Effector memory CD4-positive, alpha-beta T cell (primary cell): ENCODE data around the gene PLD4.

Experiments
- DNase-seq, 3 donors: peaks; one replicate each; pipeline ENCODE4 v3.0.0-alpha.2; 2020
- H3K27ac ChIP-seq: 2 replicates; pipeline ENCODE4 v1.7.0; 2013; ENCODE audit warnings: mild to moderate bottlenecking, low read length, moderate library complexity; ENCODE audit not compliant: insufficient read depth, poor library complexity, severe bottlenecking
- H3K27me3 ChIP-seq: replicated peaks from 2 replicates; pipeline ENCODE4 v1.7.0; 2013; ENCODE audit warnings: mild to moderate bottlenecking, low read length; ENCODE audit not compliant: insufficient read depth, control insufficient read depth, poor library complexity, severe bottlenecking
- H3K36me3 ChIP-seq: 2 replicates; pipeline ENCODE4 v1.7.0; 2013; ENCODE audit warnings: mild to moderate bottlenecking, low read length, moderate library complexity; ENCODE audit not compliant: control insufficient read depth, insufficient read depth
- H3K4me1 ChIP-seq: 2 replicates; pipeline ENCODE4 v1.7.0; 2013; ENCODE audit warnings: low read length, mild to moderate bottlenecking; ENCODE audit not compliant: control insufficient read depth, insufficient read depth, poor library complexity, severe bottlenecking
- H3K4me3 ChIP-seq: 2 replicates; pipeline ENCODE4 v1.7.0; 2013; ENCODE audit warnings: low read length, low read depth, mild to moderate bottlenecking; ENCODE audit not compliant: insufficient read depth, poor library complexity, severe bottlenecking
- H3K9me3 ChIP-seq: 2 replicates; pipeline ENCODE4 v1.7.0; 2013; ENCODE audit warnings: mild to moderate bottlenecking, low read length, moderate library complexity; ENCODE audit not compliant: control insufficient read depth

The PLD4 gene

GRCh38 chr14:104977008-104977680, 52.5 kb downstream of the PLD4 start:
- Histone ChIP-seq H3K27ac (no peak overlapping the region), H3K4me1 (peaks cover 13% of the 10 kb centered on the region), H3K4me3 (peak overlapping the region; percentile 44), H3K9me3 (no peaks in the 10 kb centered on the region), H3K36me3 (no peaks in the 10 kb centered on the region), H3K27me3 (peaks cover 18% of the 10 kb centered on the region)
- no peak for DNase-seq

DNA sequence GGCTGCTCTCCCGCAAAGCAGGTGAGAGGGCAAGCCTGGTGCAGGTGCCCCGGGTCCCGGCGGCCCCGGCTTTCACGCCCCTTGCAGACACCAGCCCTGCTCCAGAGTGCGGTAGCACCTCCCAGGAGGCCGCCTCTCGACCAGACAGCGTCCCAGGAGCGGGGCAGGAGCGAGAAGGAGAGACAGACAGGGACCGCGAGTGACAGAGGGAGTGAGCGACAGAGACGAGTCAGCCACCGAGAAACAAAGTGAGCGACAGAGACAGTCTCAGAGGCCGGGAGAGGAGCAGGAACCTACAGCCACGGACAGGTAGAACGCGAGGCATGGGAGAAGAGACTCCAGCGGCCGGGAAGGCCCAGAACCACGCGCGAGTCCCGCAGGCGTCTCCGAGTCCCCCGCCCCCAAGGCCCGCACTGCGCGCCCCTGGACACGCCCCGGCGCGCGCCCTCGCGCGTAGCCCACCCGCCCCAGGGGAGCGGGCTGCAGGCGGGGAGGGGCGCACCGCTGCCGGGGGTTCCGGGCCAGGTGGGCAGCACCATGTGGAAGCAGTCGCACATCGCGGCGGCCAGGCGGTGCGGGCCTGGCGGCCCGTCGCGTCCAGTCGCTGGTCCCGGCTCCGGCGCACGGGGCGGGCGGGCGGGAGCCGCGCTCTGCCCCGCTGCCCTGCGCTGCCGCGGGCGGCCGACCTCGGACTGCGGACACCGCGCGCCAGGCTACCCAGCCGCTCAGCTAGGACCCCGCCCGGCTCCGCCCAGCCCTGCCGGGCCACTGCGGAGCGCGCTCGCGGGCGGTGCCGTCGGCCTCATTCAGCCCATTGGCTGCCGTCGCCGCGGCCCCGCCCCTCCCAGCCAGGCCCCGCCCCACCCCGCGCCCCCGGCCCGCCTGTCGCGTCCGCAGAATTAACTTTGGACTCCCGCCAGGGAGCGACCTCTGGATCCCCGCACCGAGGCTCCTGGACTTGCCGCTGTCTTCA, 53.3 kb downstream of the PLD4 start, which contains the start of gene AHNAK2:
Gene AHNAK2, minus strand, starts transcription at position 694 of the 973 bp plus-strand sequence. Its CDS starts 137 bp downstream, at position 557.
- H3K4me1 ChIP-seq: peaks cover 13% of the 10 kb centered on the region
- peak; percentile 20 to 42 (median 33) for DNase-seq
- no peak within 1 kb of the TSS for H3K27ac ChIP-seq
- H3K36me3 ChIP-seq: no peaks in the 10 kb centered on the region
- peaks cover 18% of the 10 kb centered on the region for H3K27me3 ChIP-seq
- H3K4me3 ChIP-seq: peak within 1 kb of the TSS; percentile 44
- H3K9me3 ChIP-seq: no peaks in the 10 kb centered on the region

DNA sequence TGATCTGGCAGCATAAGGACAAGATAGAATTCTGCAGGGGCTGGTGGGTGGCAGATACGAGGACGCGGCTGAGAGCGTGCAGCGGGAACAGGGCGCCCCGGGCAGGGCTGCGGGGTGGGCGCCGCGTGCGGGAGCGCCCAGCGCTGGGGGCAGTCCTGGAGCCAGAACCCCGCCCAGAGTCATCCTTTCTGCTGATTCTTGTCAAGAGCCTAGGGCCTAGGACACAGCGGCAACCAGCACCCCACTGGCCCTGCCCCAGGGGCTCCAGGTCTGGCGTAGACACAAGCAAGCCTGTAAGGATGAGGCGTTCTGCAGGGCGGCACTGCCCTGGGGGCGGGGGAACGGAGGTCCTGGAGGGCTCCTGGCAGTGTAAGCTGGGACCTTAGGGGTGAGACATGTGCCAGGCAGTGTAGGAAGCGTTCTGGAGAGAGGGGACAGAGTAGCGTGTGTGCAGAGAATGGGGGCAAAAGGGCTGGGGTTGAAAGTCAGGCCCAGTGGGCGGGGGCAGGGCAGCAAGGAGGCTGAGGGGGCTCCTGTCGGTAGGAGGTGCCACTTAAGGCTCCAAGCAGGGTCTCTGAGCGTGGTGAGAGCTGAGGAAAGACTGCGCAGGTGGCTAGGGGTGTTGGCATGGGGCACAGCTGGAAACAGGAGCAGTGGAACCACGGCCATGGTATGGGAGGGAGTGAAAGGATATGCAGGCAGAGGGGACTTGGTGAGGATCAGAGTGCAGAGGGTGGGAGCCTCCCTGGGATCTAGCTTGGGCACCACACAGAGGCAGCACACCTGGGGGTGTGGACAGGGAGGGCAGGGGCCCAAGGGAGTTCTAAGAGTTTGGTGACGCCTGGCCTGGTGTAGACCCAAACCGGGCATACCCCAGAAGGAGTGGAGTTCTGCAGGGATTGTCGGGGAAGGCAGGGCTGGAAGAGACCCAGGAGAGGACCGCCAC, 54.3 kb downstream of the PLD4 start:
- Histone ChIP-seq H3K36me3 (no peaks in the 10 kb centered on the region), H3K9me3 (no peaks in the 10 kb centered on the region), H3K4me3 (no peak overlapping the region), H3K4me1 (peaks cover 13% of the 10 kb centered on the region), H3K27ac (no peak overlapping the region), H3K27me3 (peaks cover 18% of the 10 kb centered on the region)
- DNase-seq: no peak

GRCh38 chr14:104979758-104980610, 55.3 kb downstream of the PLD4 start:
- Histone ChIP-seq H3K27ac (no peak overlapping the region), H3K36me3 (no peaks in the 10 kb centered on the region), H3K27me3 (peaks cover 18% of the 10 kb centered on the region), H3K9me3 (no peaks in the 10 kb centered on the region), H3K4me3 (no peak overlapping the region), H3K4me1 (peaks cover 13% of the 10 kb centered on the region)
- no peak for DNase-seq

DNA sequence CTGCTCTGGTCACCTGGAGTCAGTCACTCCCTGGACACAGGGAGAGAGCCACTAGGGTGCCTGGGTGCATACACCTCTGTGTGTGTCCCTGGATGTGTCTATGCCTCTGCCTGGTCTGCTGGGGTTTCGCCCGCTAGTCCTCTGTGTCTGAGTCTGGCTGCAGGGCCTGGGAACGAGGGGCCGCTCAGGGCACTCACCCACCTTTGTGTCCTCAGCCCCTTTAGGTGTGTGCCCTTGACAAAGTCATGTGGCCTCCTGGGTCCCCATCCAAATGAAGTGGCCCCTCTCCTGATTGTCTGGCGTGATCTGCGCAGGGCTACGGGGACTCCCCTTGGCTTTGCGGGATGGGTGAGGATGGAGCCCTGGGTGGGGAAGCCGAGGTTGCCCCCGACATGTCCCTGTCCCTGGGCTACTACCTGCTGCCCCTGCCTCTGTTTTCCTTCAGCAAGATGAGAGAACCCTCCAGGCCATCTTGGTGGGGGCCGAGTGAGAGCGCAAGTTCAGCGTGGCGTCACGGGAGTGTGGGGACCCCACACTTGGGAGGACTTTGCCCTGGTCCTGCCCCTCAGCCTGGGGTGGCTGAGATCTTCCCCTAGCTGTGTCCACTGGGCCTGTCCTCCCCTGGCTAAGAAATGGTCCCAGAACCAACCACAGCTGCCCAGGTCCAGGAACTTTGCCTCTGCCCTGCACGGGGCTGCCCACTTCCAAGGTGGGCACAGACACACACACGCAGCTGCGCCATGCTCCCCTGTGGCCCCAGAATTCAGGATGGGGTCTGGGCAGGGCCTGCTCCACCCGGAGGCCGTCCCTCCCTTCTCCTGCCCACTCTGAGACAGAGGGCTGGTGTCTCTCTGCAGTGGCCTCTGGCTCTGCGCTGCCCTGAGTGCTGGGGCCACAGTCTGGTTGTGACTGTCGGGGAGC, 56.2 kb downstream of the PLD4 start:
- no peak overlapping the region for H3K27ac ChIP-seq
- no peak for DNase-seq
- H3K27me3 ChIP-seq: peaks cover 18% of the 10 kb centered on the region
- H3K4me3 ChIP-seq: no peak overlapping the region
- no peaks in the 10 kb centered on the region for H3K36me3 ChIP-seq
- no peaks in the 10 kb centered on the region for H3K9me3 ChIP-seq
- peaks cover 13% of the 10 kb centered on the region for H3K4me1 ChIP-seq

DNA sequence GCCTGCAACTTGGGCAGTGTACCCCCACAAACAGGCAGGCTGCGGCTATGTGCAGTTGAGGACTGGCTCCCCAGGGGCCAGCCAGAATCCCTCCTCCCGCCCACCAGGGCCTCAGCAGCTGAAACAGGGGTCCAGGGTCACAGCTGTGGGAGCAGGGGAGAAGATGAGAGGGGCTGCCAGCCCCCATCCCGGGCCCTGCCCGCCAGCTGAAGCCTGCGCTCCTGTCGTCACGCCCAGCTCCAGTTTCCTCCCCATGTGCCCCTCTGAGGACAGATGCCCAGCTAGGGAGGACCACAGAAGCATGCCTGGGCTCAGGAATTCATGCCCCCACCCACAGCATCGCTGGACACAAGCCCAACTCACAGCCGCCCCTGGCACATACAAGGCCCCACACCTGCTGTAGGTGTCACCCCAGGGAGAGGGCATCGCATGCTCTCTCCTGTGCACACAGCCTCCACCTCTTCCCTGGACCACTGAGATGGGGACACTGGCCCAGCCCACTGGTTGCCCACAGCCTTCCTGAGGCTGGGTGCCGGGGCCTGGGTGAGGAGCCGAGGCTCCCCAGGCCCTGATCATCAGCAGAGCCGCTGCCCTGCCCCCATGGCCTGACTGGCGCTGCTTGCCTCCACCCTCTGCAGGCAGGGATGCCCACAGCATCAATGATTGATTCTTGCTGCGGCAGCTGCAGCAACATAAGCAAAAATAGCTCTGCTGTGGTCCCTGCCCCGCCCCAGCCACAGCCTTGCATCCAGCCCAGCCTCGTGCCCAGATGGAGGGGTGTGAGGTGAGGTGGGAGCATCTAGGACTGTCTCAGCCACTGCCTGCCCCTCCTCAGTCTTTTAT, 57.2 kb downstream of the PLD4 start:
- peaks cover 19% of the 10 kb centered on the region for H3K4me1 ChIP-seq
- H3K27me3 ChIP-seq: peaks cover 11% of the 10 kb centered on the region
- no peaks in the 10 kb centered on the region for H3K36me3 ChIP-seq
- no peaks in the 10 kb centered on the region for H3K9me3 ChIP-seq
- H3K4me3 ChIP-seq: no peak overlapping the region
- no peak for DNase-seq
- H3K27ac ChIP-seq: no peak overlapping the region

- Histone ChIP-seq H3K27me3 (peaks cover 6% of the 10 kb centered on the region), H3K4me3 (no peak overlapping the region), H3K4me1 (peaks cover 16% of the 10 kb centered on the region), H3K27ac (no peak overlapping the region), H3K9me3 (no peaks in the 10 kb centered on the region), H3K36me3 (no peaks in the 10 kb centered on the region)
- no peak for DNase-seq
Measured at GRCh38 chr14:104982548-104983230, 58.0 kb downstream of the PLD4 start.
